Measurements from ENCODE around the gene TPD52L1.

Gene TPD52L1

DNA sequence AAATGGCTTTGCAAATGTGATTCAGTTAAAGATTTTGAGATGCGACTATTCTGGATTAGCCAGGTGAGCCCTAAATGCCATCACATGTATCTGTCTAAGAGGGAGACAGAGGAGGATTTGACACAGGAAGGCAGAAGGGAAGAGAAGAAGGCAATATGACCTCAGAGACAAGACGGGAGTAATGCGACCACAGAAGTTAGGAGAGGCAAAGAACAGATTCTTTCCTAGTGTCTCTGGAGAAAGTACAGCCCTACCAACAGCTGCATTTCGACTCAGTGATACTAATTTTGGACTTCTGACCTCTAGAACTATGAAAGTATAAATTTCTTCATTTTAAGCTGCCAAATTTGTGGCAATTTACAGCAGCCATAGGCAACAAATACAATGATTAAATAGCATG lies 24.2 kb upstream of the TPD52L1 start:
- no peaks in the 10 kb centered on the region for H4K20me1 ChIP-seq (ENCODE audit: control insufficient read depth, insufficient read depth, low read depth, low read length)
- 0 out of 2 replicates have a peak, but pooled peaks cover 2% of the 10 kb centered on the region for H3K27me3 ChIP-seq (ENCODE audit: control insufficient read depth, low read length)
- H3K9me3 ChIP-seq (ENCODE audit: control insufficient read depth, insufficient read depth, low read length) = no peaks in the 10 kb centered on the region
- TF ChIP-seq, protein P1, sequence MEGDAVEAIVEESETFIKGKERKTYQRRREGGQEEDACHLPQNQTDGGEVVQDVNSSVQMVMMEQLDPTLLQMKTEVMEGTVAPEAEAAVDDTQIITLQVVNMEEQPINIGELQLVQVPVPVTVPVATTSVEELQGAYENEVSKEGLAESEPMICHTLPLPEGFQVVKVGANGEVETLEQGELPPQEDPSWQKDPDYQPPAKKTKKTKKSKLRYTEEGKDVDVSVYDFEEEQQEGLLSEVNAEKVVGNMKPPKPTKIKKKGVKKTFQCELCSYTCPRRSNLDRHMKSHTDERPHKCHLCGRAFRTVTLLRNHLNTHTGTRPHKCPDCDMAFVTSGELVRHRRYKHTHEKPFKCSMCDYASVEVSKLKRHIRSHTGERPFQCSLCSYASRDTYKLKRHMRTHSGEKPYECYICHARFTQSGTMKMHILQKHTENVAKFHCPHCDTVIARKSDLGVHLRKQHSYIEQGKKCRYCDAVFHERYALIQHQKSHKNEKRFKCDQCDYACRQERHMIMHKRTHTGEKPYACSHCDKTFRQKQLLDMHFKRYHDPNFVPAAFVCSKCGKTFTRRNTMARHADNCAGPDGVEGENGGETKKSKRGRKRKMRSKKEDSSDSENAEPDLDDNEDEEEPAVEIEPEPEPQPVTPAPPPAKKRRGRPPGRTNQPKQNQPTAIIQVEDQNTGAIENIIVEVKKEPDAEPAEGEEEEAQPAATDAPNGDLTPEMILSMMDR (IDR thresholded peaks at IDR 0.05; ENCODE audit: low read depth, low read length, poor library complexity, severe bottlenecking) = no peak
- no peak for TF ChIP-seq EZH2phosphoT487 (IDR thresholded peaks at IDR 0.05; ENCODE audit: borderline replicate concordance, low read length)
- no peaks in the 10 kb centered on the region for H3K79me2 ChIP-seq (ENCODE audit: control insufficient read depth, low read length)
- H3K36me3 ChIP-seq (ENCODE audit: control insufficient read depth, low read length) = no peaks in the 10 kb centered on the region
- no peak overlapping the region for H3K4me2 ChIP-seq (ENCODE audit: low read length)
- no peaks in the 10 kb centered on the region for H3K9me2 ChIP-seq (replicated peaks; ENCODE audit: control insufficient read depth, low read length)
- H3K27ac ChIP-seq (ENCODE audit: low read depth, low read length) = no peak overlapping the region
- no peaks in the 10 kb centered on the region for H3F3A ChIP-seq (ENCODE audit: control insufficient read depth, insufficient read depth)
- H3K4me3 ChIP-seq (ENCODE audit: low read length) = no peak overlapping the region
- H3K4me1 ChIP-seq (ENCODE audit: control insufficient read depth, low read length) = no peaks in the 10 kb centered on the region

- Histone ChIP-seq H3K27me3 (ENCODE audit: control insufficient read depth, low read length) (0 out of 2 replicates have a peak, but pooled peaks cover 2% of the 10 kb centered on the region), H3K4me3 (ENCODE audit: low read length) (no peak overlapping the region), H3K9me3 (ENCODE audit: control insufficient read depth, insufficient read depth, low read length) (no peaks in the 10 kb centered on the region), H3K27ac (ENCODE audit: low read depth, low read length) (no peak overlapping the region), H3K9me2 (replicated peaks; ENCODE audit: control insufficient read depth, low read length) (no peaks in the 10 kb centered on the region), H3K4me2 (ENCODE audit: low read length) (no peak overlapping the region), H3K36me3 (ENCODE audit: control insufficient read depth, low read length) (no peaks in the 10 kb centered on the region), H4K20me1 (ENCODE audit: control insufficient read depth, insufficient read depth, low read depth, low read length) (no peaks in the 10 kb centered on the region), H3K4me1 (ENCODE audit: control insufficient read depth, low read length) (no peaks in the 10 kb centered on the region), H3F3A (ENCODE audit: control insufficient read depth, insufficient read depth) (no peaks in the 10 kb centered on the region), H3K79me2 (ENCODE audit: control insufficient read depth, low read length) (no peaks in the 10 kb centered on the region)
- no peak for TF ChIP-seq EZH2phosphoT487 (IDR thresholded peaks at IDR 0.05; ENCODE audit: borderline replicate concordance, low read length)
- TF ChIP-seq, protein P1 (IDR thresholded peaks at IDR 0.05; ENCODE audit: low read depth, low read length, poor library complexity, severe bottlenecking) = no peak
These were observed 21.5 kb upstream of the TPD52L1 start for GRCh38 chr6:125132058-125132457.

- Histone ChIP-seq H3K36me3 (ENCODE audit: control insufficient read depth, low read length) (no peaks in the 10 kb centered on the region), H3K4me2 (ENCODE audit: low read length) (no peak overlapping the region), H3K27me3 (ENCODE audit: control insufficient read depth, low read length) (no peaks in the 10 kb centered on the region), H3K4me1 (ENCODE audit: control insufficient read depth, low read length) (no peaks in the 10 kb centered on the region), H3K79me2 (ENCODE audit: control insufficient read depth, low read length) (no peaks in the 10 kb centered on the region), H3K4me3 (ENCODE audit: low read length) (no peak overlapping the region), H3K9me2 (replicated peaks; ENCODE audit: control insufficient read depth, low read length) (no peaks in the 10 kb centered on the region), H3K27ac (ENCODE audit: low read depth, low read length) (no peak overlapping the region), H4K20me1 (ENCODE audit: control insufficient read depth, insufficient read depth, low read depth, low read length) (no peaks in the 10 kb centered on the region), H3K9me3 (ENCODE audit: control insufficient read depth, insufficient read depth, low read length) (no peaks in the 10 kb centered on the region), H3F3A (ENCODE audit: control insufficient read depth, insufficient read depth) (no peaks in the 10 kb centered on the region)
- no peak for TF ChIP-seq EZH2phosphoT487 (IDR thresholded peaks at IDR 0.05; ENCODE audit: borderline replicate concordance, low read length)
- TF ChIP-seq, protein P1 (IDR thresholded peaks at IDR 0.05; ENCODE audit: low read depth, low read length, poor library complexity, severe bottlenecking) = no peak
These were observed 17.2 kb upstream of the TPD52L1 start for GRCh38 chr6:125136378-125136777.
